NOMO-1 treated with DMSO at 0.1 percent for 48 hours (cell line): ENCODE measurements around the gene VAMP8.
A peak's percentile ranks its signal among the peaks of the same experiment; 100 is the strongest.
"Not testable (repeated sequence)": the region's sequence is repeated elsewhere in the genome, so short reads cannot be mapped to it uniquely, and the experiment has no call there.

ENCODE experiments used
- DNase-seq: peaks from one replicate; lab custom pipeline; 2025; ENCODE audit not compliant: unreplicated experiment; lab: John Stamatoyannopoulos, UW

Gene VAMP8

GRCh38 chr2:85547089-85547858 lies 30.1 kb upstream of the VAMP8 start:
- DNase-seq = no peak

- no peak for DNase-seq
Observed at GRCh38 chr2:85547859-85548607, 29.4 kb upstream of the VAMP8 start.

GRCh38 chr2:85548608-85548900 lies 28.8 kb upstream of the VAMP8 start:
- DNase-seq = no peak

- no peak for DNase-seq
Observed at GRCh38 chr2:85549095-85549494, 28.3 kb upstream of the VAMP8 start.

- DNase-seq = no peak
Observed at GRCh38 chr2:85549826-85550225, 27.6 kb upstream of the VAMP8 start.

- DNase-seq = peak; percentile 78
Observed at GRCh38 chr2:85550486-85550885, 26.9 kb upstream of the VAMP8 start.

- DNase-seq = peak; percentile 75
Observed at GRCh38 chr2:85551698-85552678, 25.4 kb upstream of the VAMP8 start.

GRCh38 chr2:85553184-85553583 lies 24.2 kb upstream of the VAMP8 start:
- no peak for DNase-seq

GRCh38 chr2:85554980-85555612 lies 22.3 kb upstream of the VAMP8 start:
- DNase-seq = no peak

GRCh38 chr2:85557130-85557529 lies 20.3 kb upstream of the VAMP8 start:
- no peak for DNase-seq

GRCh38 chr2:85558160-85558559 lies 19.2 kb upstream of the VAMP8 start:
- no peak for DNase-seq

GRCh38 chr2:85560403-85560726 lies 17.0 kb upstream of the VAMP8 start:
- DNase-seq = not testable (repeated sequence)

GRCh38 chr2:85560812-85561279 lies 16.5 kb upstream of the VAMP8 start:
- DNase-seq = no peak

- peak; percentile 95 for DNase-seq
Observed at GRCh38 chr2:85561280-85562212, 15.8 kb upstream of the VAMP8 start, which contains the start of gene GGCX. GGCX (minus strand) TSS chr2:85561493; CDS start chr2:85561428, 65 bp downstream.

GRCh38 chr2:85564144-85564563 lies 13.2 kb upstream of the VAMP8 start:
- peak; percentile 93 for DNase-seq

- no peak for DNase-seq
Observed at GRCh38 chr2:85566265-85566664, 11.1 kb upstream of the VAMP8 start.

- DNase-seq = no peak
Observed at GRCh38 chr2:85575739-85576138, 1.6 kb upstream of the VAMP8 start.

GRCh38 chr2:85577063-85577385 lies 362 bp upstream of the VAMP8 start:
- no peak for DNase-seq

- peak; percentile 88 for DNase-seq
Observed at GRCh38 chr2:85578243-85579180, 1.1 kb downstream of the VAMP8 start.
